Measurements from ENCODE around the gene SUSD4.

Gene SUSD4

GRCh38 chr1:223226271-223226670 is 137.7 kb downstream of the SUSD4 start:
- no peak for DNase-seq

DNA sequence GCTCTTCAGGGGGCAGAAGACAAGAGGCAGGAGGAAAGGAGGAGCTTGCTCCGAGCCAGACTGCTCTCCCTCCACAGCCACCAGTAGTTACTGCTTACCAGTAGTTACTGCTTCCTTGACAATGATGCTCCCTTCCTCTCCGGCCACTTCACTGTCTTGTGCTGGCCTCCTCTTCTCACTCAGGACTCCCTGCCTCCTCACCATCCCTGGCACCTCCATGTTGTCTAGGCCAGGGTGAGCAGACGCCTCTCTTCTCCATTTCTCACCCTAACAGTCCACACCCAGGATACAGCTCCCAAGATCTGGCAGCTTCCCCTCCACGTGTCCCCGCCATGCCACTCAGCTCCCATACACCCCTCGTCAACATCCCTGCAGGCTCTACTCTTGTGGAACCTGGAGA is 138.5 kb downstream of the SUSD4 start:
- DNase-seq = no peak

DNA sequence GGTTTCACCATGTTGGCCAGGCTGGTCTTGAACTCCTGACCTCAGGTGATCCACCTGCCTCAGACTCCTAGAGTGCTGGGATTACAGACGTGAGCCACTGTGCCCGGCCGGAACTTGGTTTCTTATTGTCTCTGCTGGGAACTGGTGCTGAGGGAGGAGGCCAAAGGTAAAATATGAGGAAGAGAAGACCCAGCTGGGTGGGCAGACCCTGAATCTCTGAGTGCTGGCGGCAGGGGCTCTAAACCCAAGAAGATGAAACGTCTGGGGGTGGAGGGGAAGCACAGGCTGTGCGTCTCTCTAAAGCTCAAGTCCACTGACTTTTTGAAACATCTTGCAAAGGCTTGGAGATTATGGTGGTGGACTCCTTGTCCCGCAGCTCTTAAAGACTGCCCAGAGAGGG is 138.9 kb downstream of the SUSD4 start:
- no peak for DNase-seq

DNA sequence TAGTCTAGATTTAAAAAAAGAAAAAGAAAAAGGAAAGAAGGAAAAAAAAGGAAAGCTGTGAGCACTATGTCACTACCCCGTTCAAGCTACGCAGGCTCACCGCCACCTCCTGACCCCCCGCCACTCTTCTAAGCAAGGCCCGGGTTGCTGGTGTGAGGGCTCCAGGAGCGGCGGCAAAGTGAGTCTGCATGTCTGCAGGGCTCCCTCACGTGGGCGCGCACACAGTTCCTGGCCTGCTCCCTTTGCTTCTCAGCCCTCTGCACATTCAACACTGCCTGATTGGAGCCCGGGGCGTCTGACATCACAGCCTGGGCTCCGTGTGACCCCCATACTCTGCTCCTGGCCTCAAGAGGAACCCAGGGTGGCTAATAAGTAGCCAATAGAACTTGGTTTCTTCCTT is 139.5 kb downstream of the SUSD4 start:
- no peak for DNase-seq

DNA sequence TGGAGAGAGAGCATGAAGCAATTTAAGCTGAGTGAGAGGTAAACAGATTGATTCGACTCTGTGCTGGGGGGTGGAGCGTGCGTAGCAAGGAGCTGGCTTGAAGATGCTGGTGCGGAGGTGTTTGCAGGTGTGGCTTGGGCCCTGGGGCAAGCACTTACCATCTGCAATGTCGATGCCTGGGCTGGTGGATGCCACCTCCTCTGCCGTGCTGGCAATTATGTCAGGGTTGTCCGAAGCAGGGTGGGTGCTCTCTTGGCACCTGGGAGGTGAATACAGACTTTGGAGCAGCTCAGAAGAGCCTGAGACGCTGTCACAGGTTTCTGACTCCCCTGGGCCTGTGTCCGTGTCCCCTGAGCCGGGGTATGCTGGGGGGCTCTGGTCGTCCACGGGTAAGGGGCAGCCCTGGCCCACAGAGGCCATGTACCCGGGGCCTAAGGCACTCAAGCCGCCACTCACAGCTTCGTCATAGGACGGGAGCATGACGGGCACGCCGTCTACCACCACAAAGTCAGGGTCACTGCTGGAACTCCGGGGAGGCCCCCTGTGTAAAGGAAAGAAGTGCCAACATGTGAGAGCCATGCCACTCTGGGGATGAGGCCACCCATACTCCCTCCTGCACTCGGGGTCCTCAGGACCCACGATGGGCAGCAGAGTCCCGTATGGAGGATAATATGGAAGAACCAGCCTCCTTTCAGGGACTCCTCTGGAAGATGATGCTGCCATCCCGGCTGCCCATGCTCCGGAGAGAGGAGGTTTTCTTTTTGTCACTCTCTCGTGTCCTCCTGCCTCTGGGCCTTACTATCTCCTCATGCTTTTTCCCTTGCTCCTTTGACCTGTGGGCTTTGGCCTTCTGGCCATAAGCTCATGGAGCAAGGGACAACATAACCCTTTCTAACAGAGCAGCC is 140.6 kb downstream of the SUSD4 start:
- DNase-seq = no peak

- no peak for DNase-seq
Observed at GRCh38 chr1:223222377-223222776, 141.6 kb downstream of the SUSD4 start.

DNA sequence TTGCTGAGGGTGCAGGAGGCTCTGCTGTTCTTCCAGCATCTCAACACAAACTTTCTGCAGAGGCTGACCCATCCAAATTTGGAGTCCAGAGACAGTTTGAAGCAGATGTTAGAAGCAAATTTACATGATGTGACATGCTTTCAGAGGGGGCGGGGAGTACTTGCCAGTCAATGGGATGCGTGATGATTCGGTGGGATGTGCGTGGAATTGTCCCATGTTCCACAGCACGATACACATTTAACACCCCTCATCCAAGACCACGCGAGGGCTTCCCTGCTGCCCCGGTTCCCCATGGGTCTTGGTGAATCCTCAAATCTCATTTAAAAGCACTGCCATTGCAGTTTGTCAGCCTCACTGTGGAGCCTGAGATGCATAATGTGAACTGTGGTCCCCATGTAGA is 142.3 kb downstream of the SUSD4 start:
- no peak for DNase-seq

- DNase-seq = no peak
Observed at GRCh38 chr1:223219846-223220610, 143.9 kb downstream of the SUSD4 start.

GRCh38 chr1:223219318-223219635 is 144.7 kb downstream of the SUSD4 start:
- no peak for DNase-seq

- no peak for DNase-seq
Observed at GRCh38 chr1:223217781-223218180, 146.2 kb downstream of the SUSD4 start.

- no peak for DNase-seq
Observed at GRCh38 chr1:223216531-223217205, 147.3 kb downstream of the SUSD4 start.

DNA sequence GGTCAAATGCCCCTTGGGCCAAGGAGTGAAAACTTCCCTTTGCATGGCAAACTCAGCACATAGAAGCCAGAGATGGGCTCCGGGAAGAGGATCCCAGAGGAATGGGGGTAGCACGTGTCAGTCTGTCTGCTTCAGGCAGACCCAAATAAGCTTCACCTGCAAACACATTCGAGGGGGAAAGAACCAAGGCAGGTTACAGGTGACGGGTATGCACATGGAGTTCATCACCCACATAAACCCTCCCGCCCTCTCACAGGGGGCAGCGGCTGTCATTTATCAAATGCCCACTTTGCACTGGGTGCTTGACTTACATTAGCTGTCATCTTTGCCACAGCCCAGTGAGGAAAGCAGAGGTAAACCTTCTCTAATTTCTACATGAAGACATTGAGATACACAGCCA is 147.9 kb downstream of the SUSD4 start:
- DNase-seq = no peak

DNA sequence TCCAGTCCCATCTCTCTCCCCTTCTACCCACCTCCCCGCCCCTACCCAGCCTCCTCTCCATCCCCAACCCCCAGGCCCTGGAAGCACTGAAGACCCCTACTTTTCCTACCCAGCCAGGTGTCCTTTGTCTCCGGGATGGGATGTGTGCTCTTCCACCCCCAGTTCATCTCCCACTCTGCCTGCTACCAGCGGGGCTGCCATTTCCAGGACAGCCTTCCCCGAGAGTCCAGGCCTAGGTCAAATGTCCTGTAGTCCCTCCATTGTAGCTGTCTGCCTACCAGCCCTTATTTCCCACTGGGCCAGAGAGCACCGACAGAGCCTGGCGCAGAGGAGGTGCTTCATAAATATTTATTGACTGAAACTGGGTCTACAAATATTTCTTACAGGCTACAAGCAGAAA is 148.9 kb downstream of the SUSD4 start:
- DNase-seq = no peak

DNA sequence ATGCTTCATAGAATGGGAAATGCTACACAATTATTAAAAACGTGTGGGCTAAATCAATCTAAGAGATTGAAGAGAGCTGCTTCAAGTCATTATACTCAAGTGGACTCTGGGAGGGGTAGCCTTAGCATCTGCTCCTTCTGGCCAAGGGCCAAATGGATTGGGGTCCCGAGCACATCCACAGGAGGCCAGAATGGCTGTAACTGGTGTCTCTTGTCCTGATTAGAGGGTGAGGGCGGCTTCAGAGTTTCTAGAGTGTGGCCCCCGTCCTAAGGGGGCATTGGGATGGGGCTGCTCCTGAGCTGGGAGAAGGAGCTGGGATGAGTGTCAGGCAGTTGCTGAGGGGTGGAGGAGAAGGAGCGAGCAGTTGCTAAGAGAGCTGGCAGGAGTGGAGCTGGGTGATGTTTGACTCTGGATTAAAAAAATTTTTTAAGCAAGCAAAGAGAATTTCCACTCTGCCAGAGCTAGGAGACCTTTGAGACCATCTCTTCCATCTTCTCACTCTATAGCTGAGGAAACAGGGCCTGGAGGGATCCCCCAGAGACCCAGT is 149.6 kb downstream of the SUSD4 start:
- DNase-seq = no peak

GRCh38 chr1:223212441-223212840 is 151.5 kb downstream of the SUSD4 start:
- DNase-seq = no peak

GRCh38 chr1:223211323-223211985 is 152.5 kb downstream of the SUSD4 start:
- DNase-seq = no peak

GRCh38 chr1:223210788-223211120 is 153.2 kb downstream of the SUSD4 start:
- DNase-seq = no peak

GRCh38 chr1:223209992-223210787 is 153.8 kb downstream of the SUSD4 start:
- DNase-seq = no peak

GRCh38 chr1:223209293-223209898 is 154.6 kb downstream of the SUSD4 start:
- DNase-seq = no peak

DNA sequence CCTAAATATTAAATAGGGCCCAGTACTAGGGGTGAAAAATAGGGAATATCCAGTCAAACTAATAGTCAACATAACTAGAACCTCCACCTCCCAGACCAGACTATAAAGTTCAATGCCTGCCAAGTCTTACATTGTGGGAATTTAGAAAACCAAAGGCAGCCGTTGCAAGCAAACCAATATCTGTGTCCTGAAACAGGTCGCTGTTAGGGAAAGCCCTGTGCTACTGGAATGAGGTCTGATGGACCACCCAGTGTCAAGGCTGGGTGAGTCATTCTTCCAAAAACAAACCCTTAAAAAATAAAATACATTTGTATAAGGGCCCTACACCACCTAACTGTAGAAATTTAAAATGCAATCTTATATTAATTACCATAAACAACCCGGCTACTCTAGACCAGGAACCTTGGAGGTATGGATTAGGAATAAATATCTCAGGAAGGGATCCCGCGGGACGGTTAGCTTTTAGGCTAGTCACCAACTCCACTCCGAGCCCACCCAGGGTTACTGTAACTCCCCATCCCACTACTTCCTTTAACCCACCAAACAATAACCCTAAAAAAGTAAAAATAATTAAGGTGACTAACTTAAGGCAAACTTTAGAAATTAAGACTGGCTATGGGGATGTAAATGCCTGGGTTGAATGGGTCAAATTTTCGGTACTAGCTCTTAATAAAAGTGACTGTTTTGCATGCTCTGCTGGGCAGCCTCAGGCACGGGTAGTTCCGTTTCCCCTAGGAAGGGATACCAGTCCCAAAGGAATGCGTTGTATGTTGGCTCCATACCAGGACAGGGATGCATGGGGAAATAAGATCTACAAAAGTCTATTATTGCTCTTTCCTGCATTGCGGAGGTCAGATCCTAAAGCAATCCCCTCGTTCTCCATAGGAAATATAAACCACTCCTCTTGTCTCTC is 155.6 kb downstream of the SUSD4 start:
- no peak for DNase-seq
